ENCODE data around the gene NOSIP.

Gene NOSIP

GRCh38 chr19:49579947-49580263 lies 451 bp downstream of the NOSIP start:
- no peak for DNase-seq (ENCODE audit: low read depth, low spot score)

DNA sequence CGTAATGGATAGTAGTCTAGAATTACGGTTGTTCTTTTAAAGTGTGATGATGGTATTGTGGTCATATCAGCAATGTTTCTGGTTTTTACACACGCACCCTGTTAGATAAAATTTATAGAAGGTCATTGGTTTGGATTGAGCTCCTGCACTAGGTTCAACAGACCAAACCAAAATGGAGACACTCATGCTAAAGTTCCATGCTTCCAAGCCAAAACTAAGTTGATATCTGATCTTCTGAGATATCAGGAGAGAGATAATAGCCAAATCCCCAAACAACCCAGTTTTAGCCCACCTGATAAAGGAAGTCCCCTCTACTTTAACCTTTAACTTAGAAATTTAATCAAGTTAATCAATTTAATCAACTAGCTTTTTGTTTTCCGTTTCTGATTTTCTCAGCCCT lies 1.2 kb downstream of the NOSIP start:
- H3K4me3 ChIP-seq (ENCODE audit: low read length), result peak overlapping the region; percentile 63
- no peak for DNase-seq (ENCODE audit: low read depth, low spot score)

More at GRCh38 chr19:49579947-49580263, 451 bp downstream of the NOSIP start:
- peak overlapping the region; percentile 63 for H3K4me3 ChIP-seq (ENCODE audit: low read length)

DNA sequence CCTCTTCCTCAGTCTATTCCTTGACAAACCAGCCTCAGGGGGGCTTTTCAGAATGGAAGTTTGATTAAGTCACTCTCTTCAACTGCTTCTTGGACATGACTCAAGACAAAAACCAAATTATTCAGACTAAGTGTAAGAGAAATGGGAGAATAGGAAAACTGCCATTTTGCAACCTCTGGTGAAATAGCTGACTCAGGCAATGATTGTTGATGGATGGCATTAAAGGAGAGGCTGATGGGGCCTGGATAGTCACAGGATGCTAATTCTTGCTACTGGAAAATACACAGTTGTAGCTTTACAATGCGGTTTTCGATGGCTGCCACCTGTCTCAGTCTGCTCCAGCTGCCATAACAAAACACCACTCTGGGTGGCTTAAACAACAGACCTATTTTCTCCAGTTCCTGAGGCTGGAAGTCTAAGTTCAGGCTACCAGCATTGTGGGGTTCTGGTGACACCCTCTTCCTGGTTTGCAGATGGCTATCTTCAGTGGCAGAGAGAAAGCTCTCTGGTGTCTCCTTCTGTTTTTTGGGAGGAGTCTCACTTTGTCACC lies 6.1 kb downstream of the NOSIP start:
- no peak for DNase-seq (ENCODE audit: low read depth, low spot score)
- H3K4me3 ChIP-seq (ENCODE audit: low read length), result no peak overlapping the region

GRCh38 chr19:49573425-49573824 lies 6.9 kb downstream of the NOSIP start:
- DNase-seq (ENCODE audit: low read depth, low spot score), result no peak
- H3K4me3 ChIP-seq (ENCODE audit: low read length), result no peak overlapping the region

- H3K4me3 ChIP-seq (ENCODE audit: low read length), result no peak overlapping the region
- no peak for DNase-seq (ENCODE audit: low read depth, low spot score)
Measured at GRCh38 chr19:49573009-49573408, 7.3 kb downstream of the NOSIP start.

DNA sequence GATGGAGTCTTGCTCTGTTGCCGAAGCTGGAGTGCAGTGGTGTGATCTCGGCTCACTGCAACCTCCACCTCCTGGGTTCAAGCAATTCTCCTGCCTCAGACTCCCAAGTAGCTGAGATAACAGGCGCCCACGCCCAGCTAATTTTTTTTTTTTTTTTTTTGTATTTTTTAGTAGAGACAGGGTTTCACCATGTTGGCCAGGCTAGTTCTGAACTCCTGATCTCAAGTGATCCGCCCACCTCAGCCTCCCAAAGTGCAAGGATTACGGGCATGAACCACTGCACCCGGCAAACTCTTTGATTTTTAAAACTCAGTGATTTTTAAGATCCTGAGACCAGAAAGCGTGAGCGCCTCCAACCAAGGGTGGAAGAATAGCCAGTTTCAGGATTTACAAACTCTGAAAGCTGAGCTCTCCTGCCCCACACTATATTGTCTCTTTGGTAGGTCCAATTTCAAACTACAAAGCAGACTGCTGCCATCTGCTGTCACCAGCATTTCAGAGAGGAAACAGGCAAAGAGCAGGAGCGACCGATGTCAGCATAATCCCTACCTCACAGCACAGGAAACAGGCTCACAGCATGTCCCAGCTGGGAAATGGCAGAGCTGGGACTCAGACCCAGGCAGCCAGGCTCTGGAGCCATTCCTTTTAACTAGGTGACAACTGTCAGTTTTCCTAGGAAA lies 9.2 kb downstream of the NOSIP start:
- H3K4me3 ChIP-seq (ENCODE audit: low read length), result no peak overlapping the region
- DNase-seq (ENCODE audit: low read depth, low spot score), result peak; percentile 73

- DNase-seq (ENCODE audit: low read depth, low spot score), result peak; percentile 95
- H3K4me3 ChIP-seq (ENCODE audit: low read length), result no peak overlapping the region
Measured at GRCh38 chr19:49570138-49570856, 10.1 kb downstream of the NOSIP start.

DNA sequence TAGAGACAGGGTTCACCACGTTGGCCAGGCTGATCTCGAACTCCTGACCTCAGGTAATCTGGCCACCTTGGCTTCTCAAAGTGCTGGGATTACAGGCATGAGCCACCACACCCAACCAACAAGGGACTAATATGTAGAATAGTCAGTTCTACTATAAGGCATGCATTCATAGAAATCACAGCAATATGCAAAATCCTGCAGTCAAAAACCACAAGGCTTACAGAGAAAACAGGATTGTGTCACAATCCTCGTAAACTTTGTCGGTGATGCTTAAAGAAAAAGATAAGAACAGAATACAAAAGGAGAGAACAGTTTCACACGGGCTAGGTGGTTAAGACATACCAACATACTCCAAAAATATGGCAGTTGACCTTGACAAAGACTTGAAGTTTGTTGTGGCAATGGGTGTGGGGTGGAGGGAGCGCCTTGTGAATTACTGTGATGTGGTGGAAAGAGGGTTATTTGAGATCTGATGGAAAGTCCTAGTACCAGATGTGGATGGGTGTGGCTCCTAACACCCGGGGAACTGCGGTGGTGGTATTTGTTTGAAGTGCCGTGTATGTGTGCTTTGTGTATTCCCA lies 12.4 kb downstream of the NOSIP start:
- H3K4me3 ChIP-seq (ENCODE audit: low read length), result peak overlapping the region; percentile 10
- DNase-seq (ENCODE audit: low read depth, low spot score), result peak; percentile 100

DNA sequence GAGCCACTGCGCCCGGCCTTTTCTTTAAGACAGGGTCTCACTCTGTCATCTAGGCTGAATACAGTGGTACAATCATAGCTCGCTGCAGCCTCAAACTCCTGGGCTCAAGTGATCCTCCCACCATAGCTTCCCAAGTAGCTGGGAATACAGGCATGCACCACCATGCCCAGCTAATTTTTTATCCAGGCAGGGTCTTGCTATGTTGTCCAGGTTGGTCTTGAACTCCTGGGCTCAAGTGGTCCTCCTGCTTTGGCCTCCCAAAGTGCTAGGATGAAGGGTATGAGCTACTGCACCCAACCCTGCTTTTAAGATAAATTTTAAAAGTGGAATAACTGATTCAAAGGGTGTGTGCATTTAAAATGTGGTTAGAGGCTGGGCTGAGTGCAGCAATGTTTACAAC lies 14.1 kb downstream of the NOSIP start:
- no peak for DNase-seq (ENCODE audit: low read depth, low spot score)
- no peak overlapping the region for H3K4me3 ChIP-seq (ENCODE audit: low read length)

- no peak overlapping the region for H3K4me3 ChIP-seq (ENCODE audit: low read length)
- no peak for DNase-seq (ENCODE audit: low read depth, low spot score)
Measured at GRCh38 chr19:49565261-49565660, 15.1 kb downstream of the NOSIP start.

DNA sequence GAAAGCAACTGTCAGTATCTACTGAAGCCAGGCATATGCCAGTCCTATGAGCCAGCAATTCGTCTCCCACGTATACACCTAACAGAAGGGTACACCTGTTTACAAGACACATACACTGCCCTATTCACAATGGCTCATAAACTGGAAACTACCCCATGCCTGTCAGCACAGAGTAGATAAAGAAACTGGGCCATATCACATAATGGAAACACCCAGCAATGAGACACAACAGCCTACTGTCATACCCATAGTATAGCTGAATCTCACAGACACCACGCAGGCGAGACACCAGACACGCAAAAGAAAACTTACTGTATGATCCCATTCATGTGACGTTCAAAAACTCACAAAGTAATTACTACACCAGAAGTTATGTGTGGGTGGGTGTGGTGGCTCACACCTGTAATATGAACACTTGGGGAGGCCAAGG lies 15.7 kb downstream of the NOSIP start:
- no peak overlapping the region for H3K4me3 ChIP-seq (ENCODE audit: low read length)
- DNase-seq (ENCODE audit: low read depth, low spot score), result no peak

- no peak overlapping the region for H3K4me3 ChIP-seq (ENCODE audit: low read length)
- no peak for DNase-seq (ENCODE audit: low read depth, low spot score)
Measured at GRCh38 chr19:49560358-49560900, 19.9 kb downstream of the NOSIP start.

DNA sequence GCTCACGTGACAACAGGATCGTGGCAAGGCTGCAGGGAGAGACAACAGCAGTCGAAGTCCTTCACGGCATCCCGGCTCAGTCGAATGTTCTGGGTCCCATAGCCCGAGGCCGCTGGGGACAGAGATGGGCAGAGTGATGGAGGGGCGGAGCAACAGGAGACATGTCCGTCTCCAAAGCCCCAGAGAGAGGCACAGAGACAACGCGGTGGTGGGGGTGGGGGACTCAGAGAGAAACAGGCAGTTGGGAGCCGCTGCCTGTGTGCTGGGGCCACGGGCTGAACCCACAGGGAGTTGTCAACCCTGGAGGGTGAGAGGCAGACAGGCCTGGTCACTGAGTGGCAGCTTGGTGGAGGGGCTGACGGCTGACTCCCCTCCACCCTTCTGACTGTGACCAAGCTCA lies 20.4 kb downstream of the NOSIP start:
- no peak overlapping the region for H3K4me3 ChIP-seq (ENCODE audit: low read length)
- no peak for DNase-seq (ENCODE audit: low read depth, low spot score)

DNA sequence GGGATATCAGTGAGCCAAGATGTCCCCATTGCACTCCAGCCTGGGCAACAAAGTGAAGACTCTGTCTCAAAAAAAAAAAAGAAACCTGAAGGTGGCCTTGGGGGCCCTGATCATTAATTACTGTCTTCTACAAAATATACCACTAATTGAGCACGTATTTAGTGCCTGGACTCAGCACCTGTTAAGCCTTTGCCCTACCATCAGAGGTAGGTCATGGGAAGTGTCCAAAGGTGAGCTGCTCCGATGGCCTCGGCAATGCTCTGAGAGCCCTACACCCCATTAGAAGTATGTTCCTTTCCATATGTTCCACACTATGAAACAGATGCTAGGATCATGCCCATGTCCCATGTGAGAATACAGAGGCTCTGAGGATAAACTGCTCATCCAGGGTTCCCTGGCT lies 20.9 kb downstream of the NOSIP start:
- H3K4me3 ChIP-seq (ENCODE audit: low read length), result no peak overlapping the region
- DNase-seq (ENCODE audit: low read depth, low spot score), result no peak

- H3K4me3 ChIP-seq (ENCODE audit: low read length), result no peak overlapping the region
- no peak for DNase-seq (ENCODE audit: low read depth, low spot score)
Measured at GRCh38 chr19:49558591-49558990, 21.8 kb downstream of the NOSIP start.

GRCh38 chr19:49557641-49558325 lies 22.6 kb downstream of the NOSIP start:
- no peak overlapping the region for H3K4me3 ChIP-seq (ENCODE audit: low read length)
- DNase-seq (ENCODE audit: low read depth, low spot score), result no peak

DNA sequence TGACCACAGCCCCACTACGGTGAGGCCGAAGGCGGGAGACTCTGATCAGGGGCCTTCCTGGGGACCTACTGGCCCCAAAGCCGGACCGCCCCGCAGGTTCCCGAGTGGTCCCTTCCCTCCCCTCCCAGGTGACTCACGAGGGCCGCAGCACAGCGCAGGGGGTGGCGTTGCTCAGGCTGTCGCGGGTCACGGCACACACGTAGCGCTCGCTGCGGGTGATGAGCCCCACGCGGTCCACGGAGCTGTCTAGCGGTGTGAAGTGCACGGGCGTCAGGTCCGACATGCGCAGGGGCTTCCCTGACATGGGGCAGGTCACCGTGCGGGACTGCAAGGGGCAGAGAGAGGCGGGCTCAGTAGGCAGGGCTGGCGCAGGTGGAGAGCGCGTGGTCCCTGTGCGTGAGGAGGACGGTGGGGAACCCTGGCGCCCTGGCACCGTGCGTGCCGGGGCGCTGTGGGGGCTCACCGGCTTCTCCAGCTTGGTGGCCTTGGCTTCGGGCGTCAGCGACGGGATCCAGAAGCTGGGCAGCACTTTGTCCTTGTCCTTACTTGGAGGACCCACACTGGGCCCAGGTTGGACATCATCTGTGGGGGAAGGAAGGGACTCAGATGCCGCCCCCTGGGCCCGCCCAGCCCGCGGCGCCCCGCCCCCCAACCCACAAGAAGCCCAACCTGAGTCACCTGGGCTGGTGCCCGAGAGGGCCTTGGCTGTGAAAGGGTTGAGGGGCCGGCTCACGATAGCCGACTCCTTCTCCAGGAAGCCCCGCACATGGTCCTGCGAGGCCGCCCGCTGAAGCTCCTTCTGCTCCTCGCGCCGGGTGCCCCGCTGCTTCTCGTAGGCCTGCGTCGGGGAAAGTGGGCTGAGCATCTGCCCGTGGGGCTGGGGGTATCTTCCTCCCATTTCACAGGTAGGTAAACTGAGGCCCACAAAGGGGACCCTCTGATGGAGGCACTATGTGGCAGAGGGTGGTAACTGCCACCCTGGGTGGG lies 23.7 kb downstream of the NOSIP start:
- no peak for DNase-seq (ENCODE audit: low read depth, low spot score)

DNA sequence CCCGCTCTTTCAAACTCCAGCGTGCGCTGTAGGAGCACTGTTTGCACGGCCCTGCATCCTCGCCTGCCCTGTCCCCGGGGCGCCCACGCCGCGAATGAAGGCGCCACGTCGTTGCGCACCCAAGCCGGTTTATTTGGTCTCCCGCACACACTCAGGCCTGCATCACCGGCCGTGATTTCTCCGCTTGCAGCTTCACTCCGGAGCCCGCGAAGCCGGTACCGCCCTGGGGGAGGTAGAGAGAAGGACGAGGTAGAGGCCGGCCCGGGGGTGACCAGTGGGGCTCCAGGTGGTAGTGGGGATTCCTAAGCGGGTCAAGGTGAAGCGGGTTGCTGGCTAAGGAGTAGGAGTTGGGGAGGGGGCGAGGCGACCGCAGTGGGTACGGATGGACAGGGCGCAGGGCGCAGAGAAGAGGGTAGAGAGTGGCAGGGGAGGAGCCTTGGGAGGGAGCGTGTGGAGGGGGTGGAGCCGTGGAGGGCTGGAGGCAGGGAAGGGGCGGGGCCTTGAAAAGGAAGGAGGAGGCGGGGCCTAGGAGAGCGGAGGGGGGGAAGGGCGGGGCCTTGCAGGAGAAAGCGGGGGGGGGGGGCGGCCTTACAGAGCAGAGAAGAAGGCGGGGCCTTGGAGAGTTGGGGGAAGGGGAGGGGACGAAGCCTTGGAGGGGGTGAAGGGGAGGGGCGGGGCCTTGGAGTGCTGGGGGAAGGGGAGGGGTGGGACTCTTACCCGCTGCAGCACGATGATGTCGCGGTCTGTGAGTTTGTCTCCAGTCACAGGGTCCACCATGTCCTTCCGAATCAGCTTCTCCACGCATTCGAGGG lies 24.6 kb downstream of the NOSIP start:
- peak; percentile 60 for DNase-seq (ENCODE audit: low read depth, low spot score)
- H3K4me3 ChIP-seq (ENCODE audit: low read length), result no peak overlapping the region

More for the DNA sequence above, 23.7 kb downstream of the NOSIP start:
- no peak overlapping the region for H3K4me3 ChIP-seq (ENCODE audit: low read length)
